NCI-H510A treated with DMSO at 0.1 percent for 48 hours (cell line): Measurements from ENCODE around the gene NXF1.
"Not testable (repeated sequence)": the region's sequence is repeated elsewhere in the genome, so short reads cannot be mapped to it uniquely, and the experiment has no call there.

Experiments used
- DNase-seq: peaks from one replicate; lab custom pipeline; 2025; lab: John Stamatoyannopoulos, UW

NXF1 gene

DNA sequence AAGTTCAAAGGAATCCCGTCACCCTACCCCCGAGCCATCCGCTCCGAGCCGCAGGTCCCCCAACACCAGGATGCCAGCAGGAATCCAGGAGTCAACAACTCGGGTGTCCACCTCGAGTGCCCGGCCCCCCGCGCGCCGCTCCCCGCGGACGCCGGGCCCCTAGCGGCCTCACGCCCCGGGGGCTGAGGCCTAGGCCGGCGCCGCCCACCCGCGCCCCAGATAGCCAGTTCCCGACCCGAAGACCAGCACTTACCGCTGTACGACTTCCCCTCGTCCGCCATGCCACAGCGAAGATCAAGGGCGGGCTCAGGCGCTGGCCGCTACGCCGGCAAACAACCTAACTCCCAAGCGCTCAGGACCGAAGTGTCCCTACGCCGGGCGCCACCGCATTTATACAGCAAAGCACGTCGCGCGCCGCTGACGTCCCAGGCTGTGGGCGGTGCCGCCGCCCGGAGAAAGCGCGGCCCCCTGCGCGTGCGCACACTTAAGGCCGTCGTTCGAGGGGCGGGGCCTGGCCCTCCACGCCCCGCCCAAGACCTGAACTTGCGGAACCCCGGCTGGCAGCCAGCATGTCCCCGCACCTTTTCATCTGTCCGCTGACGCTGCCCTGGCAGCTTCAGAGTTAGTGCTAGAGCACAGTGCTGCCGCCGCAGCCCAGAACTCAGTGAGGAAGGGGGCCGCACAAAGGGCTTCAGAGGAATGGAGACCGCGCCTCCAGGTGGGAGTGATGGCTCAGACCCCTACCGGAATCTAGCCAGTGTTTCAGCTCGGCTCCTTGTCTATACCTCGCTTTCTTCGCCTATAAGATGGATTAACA, at the start of gene NXF1:
Gene NXF1, minus strand, starts transcription at position 365 of the 817 bp plus-strand sequence. Its CDS starts 84 bp downstream, at position 281.
- peak; percentile 97 for DNase-seq

DNA sequence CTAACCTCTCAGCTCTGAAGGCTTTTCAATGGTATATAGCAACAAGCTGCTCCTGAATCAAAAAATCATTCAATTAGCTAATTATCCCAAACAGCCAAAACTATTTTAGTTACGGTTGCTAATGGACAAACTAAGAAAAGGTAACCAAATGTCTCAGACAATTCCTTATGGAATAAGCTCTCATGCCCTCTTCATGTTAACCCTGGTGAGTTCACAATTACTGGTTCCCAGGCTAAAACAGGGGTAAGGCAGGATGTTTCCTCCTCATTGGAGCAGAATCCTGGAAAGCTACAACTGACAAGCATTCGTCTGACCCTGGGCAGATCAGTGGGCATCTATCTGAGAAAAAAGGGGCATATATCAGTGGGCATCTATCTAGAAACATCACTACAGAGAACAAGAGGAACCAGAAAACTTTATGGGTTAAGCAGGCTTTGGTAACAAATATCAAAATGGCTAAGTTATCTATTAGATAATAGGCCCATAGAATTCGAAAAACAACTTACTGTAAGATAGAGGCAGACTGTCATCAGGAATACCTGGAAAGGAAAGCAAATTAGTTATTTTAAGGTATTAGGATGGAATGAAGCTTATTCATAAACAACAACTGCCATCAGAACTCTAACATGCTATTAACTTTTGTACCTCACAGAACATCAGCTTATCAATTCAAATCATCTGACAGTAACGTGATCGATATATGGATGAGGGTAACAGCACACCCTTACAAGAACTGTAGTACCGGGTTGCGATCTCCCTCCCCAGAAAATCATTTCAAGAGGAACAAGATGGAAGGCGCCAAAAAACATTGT, 49.0 kb upstream of the NXF1 start:
- no peak for DNase-seq

DNA sequence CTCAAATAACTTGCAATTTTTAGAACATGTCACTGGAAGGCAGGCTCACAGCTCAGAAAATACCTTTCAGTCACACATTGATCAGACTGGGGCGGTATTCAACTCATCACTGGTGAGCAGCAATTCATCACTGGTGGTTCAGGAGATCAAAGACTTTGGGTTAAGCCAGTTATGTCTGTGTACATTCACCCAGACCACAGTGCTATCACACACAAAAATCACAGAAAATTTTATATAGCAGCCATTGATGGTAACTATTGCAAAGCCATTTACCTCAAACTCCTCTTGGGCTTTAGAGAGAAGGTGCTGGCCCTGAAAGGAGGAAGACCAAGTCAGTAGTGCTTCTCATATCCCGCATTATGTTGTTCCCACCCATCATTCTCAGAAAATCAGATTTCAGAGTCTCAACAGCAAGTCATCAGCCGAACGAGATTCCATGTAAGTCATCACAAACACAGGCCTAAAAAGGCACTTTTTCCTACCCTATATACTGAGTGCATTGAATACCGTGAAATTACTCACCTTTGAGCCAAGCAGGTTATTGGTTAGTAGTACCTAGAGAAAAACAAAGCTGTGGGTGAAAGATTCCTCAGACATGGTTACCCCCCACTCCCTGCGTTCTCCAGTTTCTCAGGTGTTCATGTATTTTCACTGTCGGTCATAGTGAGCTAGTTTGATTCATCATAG, 48.2 kb upstream of the NXF1 start:
- no peak for DNase-seq

DNA sequence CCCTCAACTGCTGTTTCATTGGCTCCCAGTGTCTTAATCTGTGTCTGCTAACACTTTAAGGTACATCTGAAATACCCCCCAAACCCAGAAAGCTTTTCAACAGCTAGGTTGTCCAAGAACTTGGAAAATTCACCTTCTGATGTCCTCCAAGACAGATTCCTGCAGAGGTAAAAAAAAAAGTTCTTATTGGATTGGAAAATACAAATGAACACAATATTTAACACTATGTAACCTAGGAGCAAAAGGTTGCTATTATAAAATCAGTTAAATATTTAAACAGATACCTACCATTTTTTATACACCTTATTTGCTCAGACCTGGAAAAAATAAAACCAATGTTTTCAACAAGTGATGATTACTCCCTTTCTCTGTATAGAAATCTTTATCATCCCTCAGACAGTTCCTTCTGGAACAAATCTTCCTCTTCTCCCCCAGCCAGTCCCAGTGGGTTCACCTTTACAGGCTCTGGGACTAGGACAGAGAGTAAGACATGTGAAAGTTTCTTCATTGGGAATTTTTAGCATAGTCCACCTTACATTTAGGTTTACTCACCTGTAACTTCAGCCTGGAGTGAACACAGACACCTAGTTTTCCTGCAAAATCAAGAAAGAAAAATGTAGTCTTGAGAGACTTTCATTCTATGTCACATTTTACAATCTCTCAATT, 47.4 kb upstream of the NXF1 start:
- DNase-seq = no peak

DNA sequence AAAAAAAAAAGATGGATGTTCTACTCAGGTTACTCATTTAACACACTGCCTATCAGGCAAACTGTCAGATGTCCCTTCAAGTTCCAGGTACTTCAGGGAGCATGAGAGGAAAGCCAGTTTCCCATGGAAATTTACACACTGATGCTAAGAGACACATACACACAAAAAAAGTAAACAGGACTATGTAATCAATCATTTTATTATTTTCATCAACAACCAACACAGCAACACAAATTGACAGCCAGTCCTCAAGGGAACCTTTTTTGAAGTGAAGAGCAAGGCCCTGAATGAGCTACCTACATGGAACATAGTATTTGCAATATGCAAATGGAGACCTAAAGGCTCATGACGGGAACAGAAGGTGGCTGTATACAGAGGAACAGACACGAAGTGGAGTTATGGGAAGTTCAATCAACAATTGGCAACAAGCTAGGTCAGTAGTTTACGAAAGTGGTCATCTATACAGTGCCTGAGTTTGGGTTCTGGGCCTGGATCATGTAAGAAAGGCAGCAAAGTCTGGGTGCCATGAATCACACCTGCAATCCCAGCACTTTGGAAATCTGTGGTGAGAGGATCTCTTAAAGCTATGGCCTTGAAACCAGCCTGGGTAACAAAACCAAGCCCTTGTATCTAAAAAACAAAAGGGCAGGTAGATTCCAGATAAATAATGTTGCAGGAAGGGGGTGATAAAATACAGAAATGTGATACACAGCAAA, 46.7 kb upstream of the NXF1 start:
- DNase-seq = no peak

DNA sequence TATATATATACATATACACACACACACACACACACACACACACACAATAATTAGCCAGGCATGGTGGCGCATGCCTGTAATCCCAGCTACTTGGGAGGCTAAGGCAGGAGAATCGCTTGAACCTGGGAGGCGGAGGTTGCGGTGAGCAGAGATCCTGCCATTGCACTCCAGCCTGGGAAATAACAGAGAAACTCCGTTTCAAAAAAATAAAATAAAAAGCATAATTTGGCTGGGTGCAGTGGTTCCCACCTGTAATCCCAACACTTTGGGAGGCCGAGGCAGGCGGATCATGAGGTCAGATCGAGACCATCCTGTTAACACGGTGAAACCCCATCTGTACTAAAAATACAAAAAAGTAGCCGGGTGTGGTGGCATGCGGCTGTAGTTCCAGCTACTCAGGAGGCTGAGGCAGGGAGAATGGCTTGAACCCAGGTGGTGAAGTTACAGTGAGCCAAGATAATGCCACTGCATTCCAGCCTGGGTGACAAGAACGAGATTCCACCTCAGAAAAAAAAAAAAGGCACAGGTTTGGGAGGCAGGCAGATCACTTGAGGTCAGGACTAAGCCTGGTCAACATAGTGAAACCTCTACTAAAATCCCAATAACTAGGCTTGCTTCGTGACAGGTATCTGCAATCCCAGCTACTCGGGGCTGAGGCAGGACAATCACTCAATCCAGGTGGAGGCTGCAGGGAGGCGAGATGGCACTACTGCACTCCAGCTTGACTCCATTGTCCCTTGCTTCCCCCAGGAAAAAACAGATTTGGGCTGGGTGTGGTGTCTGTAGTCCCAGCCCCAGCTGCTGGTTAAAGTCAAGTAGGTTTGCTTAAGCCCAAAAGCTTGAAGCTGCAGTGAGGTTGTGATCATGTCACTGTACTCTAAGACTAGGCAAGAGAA, 45.9 kb upstream of the NXF1 start:
- peak; percentile 11 for DNase-seq

DNA sequence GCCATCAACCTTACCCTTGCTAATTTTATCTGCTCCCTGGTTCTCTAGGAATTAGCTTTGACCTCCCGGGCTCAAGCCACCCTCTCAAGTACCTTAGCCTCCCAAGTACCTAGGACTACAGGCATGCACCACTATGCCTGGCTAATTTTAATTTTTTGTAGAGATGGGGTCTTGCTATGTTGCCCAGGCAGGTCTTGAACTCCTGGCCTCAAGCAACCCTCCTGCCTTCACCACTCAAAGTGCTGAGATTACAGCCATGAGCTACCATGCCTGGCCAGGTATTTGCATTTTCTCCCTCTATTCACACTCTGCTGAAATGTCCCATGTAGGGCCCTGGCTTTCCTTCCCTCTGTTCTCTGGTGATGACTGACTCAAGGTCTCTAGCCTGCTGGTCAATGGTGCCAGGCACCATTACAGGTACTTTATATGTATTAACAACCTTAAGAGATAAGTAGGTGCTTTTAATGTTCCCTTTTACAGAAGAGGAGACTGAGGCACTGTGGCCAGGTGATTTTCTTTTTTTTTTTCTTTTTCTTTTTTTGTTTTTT, 42.6 kb upstream of the NXF1 start:
- no peak for DNase-seq

DNA sequence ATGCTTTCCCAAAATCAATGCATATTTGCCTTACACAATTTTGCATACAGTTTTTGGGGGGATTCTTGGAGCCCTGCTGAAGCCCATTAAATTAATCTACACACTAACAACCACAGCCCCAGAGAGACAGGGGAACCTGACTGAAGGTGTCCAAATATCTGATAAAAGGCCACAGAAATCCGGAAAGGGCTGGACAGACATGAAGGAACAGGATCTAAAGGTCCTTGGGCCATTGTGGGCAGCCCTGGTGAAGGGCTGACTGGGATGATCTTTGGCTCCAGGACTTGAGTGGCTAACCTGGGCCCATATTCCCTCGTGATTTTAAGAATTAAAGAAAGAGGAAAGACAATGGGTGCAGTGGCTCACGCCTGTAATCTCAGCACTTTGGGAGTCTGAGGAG, 40.9 kb upstream of the NXF1 start:
- no peak for DNase-seq

DNA sequence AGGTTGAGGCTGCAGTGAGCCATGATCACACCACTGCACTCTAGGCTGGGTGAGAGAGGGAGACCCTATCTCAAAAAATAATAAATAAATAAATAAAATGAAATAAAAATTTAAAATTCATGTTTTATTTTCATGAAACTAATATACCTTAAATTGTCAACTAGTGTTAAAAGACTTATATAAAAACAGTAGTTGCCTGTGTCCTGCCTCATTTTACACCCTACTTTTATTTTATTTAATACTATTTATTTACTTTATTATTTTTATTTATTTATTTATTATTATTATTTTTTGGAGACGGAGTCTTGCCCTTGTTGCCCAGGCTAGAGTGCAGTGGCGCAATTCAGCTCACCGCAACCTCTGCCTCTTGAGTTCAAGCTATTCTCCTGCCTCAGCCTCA, 38.9 kb upstream of the NXF1 start:
- no peak for DNase-seq

DNA sequence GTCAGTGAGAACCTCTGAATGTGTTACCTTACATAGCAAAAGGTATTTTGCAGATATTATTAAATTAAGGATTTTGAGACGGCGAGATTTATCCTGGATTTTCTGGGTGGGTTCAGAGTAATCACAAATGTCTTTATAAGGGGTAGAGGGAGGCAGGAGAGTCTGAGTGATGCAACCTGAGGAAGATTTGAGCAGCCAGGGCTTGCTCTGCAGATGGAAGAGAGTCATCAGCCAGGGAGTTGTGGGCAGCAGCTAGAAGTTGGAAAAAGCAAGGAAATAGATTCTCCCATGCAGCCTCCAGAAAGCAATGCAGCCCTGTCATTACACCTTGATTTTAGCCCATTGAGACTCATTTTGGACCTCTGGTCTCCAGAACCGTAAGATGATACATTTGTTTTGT, 38.2 kb upstream of the NXF1 start:
- no peak for DNase-seq

DNA sequence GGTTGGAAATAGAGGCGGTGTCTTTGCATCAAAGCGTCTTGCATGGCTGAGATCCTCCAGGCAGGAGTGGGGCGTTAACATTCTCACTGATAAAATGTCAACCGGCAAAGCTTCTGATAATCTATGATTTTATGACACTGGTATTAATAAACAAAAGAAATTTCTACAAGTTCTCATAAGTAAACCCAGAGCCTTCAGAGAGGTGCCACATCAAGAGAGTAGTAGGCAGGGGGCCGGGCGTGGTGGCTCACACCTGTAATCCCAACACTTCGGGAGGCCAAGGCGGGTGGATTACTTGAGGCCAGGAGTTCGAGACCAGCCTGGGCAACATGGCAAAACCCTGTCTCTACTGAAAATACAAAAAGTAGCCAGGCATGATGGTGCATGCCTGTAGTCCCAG, 37.7 kb upstream of the NXF1 start:
- DNase-seq = not testable (repeated sequence)

DNA sequence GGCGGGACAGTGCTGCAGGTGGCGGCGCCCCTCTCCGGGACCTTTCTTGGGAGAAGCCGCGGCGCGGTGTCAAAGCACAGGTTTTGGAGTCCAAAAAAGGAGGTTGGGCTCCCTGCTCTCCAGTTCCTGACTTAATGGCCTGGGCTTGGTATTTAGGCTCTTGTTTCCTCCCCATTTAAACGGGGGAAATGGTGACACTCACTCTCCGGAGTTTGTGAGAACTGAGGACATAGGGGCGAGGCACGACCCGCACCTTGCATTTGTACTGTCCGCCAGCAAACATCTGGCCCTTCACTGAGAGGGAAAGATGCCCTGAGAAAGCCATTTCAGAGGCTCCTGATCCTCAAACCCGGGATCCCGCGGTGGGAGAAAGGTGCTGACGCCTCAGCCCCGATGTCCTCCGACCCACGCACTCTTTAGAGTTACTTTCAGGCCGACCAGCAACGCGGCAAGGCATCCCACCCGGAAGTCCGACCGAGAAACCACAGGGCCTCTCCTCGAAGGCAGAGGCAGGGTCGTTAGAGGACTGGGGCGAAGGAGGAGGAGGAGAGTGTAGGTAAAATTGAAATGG, 37.0 kb upstream of the NXF1 start:
- peak; percentile 82 for DNase-seq

DNA sequence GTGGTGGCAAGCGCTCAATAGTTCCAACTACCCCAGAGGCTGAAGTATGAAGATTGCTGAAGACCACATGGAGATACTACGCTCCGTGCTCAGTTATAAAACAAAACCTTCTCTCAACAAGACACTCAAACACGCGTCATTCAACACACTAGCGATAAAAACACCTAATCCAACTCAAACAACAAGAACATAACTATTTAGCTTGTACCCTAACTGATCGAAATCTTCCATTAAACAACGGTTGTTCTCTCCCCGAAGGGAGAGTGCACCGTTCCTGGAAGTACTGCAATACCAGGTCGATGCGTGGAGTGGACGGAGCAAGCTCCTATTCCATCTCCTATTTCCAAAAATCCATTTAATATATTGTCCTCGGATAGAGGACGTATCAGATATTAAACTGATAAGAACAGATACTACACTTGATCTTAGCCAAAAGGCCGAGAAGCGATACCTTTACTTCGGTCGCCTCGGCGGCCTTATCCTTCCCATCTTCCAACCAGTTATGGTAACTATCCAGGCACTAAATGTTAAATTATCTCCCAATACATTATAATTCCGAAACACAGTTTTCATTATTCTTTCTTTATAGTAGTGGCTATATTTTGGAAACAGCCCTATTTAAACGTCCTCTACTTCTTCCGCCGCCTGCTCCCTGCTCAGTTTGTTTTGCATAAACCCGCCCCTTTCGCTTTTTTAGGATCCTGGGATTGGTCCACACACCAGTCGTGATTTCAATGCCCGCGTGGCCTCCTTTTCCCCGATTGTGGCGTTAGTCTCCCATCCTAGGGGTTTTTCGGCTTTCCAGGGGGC, 36.3 kb upstream of the NXF1 start:
- peak; percentile 98 for DNase-seq

DNA sequence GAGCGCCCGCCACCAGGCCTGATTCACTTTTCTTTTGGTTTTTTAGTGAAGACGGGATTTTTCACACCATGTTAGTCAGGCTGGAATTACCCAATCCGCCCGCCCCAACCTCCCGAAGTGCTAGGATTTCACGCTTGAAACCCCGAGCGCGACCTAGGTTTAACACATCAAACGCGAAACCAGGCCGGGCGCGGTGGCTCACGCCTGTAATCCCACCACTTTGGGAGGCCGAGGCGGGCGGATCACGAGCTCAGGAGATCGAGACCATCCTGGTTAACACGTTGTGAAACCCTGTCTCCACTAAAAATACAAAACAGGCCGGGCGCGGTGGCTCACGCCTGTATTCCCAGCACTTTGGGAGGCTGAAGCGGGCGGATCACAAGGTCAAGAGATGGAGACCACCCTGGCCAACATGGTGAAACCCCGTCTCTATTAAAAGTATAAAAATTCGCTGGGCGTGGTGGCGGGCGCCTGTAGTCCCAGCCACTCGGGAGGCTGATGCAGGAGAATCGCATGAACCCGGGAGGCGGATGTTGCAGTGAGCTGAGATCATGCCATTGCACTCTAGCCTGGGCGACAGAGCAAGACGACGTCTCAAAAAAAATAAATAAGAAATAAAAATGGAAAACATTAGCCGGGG, 35.6 kb upstream of the NXF1 start:
- DNase-seq = peak; percentile 57

DNA sequence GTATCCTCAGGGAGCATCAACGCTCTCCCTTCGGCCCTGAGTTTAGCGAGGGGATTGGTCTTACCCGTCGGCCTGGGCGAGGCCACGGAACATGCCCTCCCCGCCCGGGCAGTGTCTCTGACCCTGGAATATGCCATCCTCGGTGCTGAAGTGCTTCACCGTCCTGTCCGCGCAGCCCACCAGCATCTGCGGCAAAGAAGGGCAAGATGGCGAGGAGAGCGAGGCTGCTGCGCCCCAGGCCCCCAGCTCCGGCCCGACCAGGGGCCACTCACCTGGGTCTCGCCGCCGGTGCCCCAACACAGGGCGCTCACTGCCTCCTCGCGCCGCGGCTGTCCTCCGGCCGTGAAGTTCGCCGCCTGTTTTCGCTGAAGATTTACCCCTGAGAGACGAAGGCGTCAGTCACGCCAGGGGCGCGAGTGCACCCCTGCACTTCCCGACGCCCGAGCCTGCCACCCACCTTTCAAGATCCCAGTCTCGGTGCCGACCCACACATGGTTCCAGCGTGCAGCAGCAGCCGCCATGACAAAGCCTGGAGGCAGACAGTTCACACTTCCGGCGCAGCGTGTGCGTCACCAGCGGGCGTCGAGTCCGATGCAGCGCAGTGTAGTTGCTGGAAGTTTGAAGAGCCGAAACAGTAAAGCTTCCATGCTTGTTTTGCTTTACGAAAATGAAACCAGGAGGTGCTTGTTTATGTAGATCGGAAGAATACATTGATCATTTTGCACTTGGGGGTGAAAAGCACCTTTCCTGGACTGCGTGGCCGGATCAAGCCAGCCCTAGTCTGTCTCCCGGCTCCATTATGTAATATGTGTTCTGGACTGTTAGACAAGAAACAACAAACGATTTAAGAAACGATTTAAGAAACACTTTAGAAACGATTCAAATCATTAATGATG, 34.1 kb upstream of the NXF1 start, which contains the start of gene WDR74:
Gene WDR74, minus strand, starts transcription at position 541 of the 896 bp plus-strand sequence. Its CDS starts 20 bp downstream, at position 521.
- peak; percentile 89 for DNase-seq

DNA sequence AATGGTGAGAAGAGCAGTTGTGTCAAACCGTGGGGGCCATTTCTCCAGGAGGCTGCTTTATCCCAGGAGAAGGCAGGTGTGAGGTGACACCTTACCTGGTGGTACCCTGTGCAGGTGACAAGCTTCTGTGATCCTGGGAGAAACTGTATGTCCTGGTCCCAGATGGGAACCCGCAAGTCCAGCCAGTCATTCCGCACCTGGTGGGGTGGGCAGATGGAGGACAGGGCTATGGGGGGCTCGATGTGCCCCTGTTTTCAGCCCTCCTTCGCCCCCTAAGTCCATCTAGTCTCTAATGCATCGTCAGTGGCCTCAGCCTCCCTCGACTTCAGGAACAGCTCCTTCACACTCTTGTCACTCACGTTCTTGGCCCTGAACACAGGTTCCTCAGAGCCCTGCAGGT, 30.1 kb upstream of the NXF1 start:
- no peak for DNase-seq
